Spinal cord (tissue), 10 donors: Measurements from ENCODE around the gene THAP12. TPM values are rescaled to one million over a fixed set of nuclear protein-coding genes. Genes with fewer than 3 reads are reported as not detected.
"Not testable (repeated sequence)": the region's sequence is repeated elsewhere in the genome, so short reads cannot be mapped to it uniquely, and the experiment has no call there.

Source experiments
- DNase-seq, 6 donors: peaks; one replicate each; pipeline versions ENCODE4 v3.0.0 to v3.0.0-alpha.2; 2013 to 2015; ENCODE audit warnings: low spot score in 6 of 6, low read depth in 4 of 6
- H3K27ac ChIP-seq: one replicate; pipeline ENCODE4 v1.5.1; 2013; ENCODE audit warnings: low read depth, low read length, control low read depth
- H3K27me3 ChIP-seq: one replicate; pipeline ENCODE4 v1.6.1; 2013; ENCODE audit warnings: low read length; ENCODE audit not compliant: control insufficient read depth, insufficient read depth
- H3K36me3 ChIP-seq: one replicate; pipeline ENCODE4 v1.6.1; 2013; ENCODE audit warnings: low read length; ENCODE audit not compliant: control insufficient read depth, insufficient read depth
- H3K4me1 ChIP-seq: one replicate; pipeline ENCODE4 v1.6.1; 2013; ENCODE audit warnings: low read length; ENCODE audit not compliant: control insufficient read depth, insufficient read depth
- H3K4me3 ChIP-seq: one replicate; pipeline ENCODE4 v1.5.1; 2013; ENCODE audit warnings: low read depth, low read length, control low read depth
- H3K9me3 ChIP-seq: one replicate; pipeline ENCODE4 v1.6.1; 2013; ENCODE audit warnings: low read length; ENCODE audit not compliant: control insufficient read depth, insufficient read depth
- WGBS: methylation state at CpG from one replicate; pipeline ENCODE4 v1.1.5; 2013; ENCODE audit warnings: missing lambda C conversion rate; ENCODE audit not compliant: insufficient coverage; 5-methylcytosine and 5-hydroxymethylcytosine counted together
- polyA plus RNA-seq, 2 donors: library from polyadenylated mRNA; unstranded; fragments of 120-200 nt; gene quantifications; one replicate each; pipeline ENCODE4 v1.2.1, GENCODE V29; 2013; ENCODE audit not compliant: insufficient read length in 2 of 2
- total RNA-seq, 2 donors: library from RNA; depleted of rRNA in 1 of 2; stranded (reverse); fragments of 120-200 nt in 1 of 2; fragments of >200 nt in 1 of 2; gene quantifications; one replicate each; pipeline versions ENCODE4 v1.2.3 to v1.2.4, GENCODE V29; 2013 to 2014
- donor health status: healthy.

The THAP12 gene
- total and polyA plus RNA-seq, 4 donors: 44.1 to 68.4 (median 63.2) TPM

GRCh38 chr11:76406359-76406758 is 25.4 kb upstream of the THAP12 start:
- Histone ChIP-seq H3K9me3 (no peaks in the 10 kb centered on the region), H3K27me3 (no peaks in the 10 kb centered on the region), H3K27ac (no peak overlapping the region), H3K4me3 (no peak overlapping the region), H3K4me1 (peaks cover 4% of the 10 kb centered on the region), H3K36me3 (no peaks in the 10 kb centered on the region)
- 93% methylated on average over 3 of the region's 4 CpGs for WGBS
- no peak for DNase-seq

GRCh38 chr11:76401484-76401883 is 20.6 kb upstream of the THAP12 start:
- WGBS: 85% methylated on average over 6 of the region's 8 CpGs
- not testable (repeated sequence) for H3K4me3 ChIP-seq, H3K9me3 ChIP-seq, H3K4me1 ChIP-seq, H3K27me3 ChIP-seq, H3K36me3 ChIP-seq, H3K27ac ChIP-seq, DNase-seq

- Histone ChIP-seq H3K27me3 (no peaks in the 10 kb centered on the region), H3K4me1 (no peaks in the 10 kb centered on the region), H3K27ac (no peak overlapping the region), H3K4me3 (no peak overlapping the region), H3K36me3 (no peaks in the 10 kb centered on the region), H3K9me3 (no peaks in the 10 kb centered on the region)
- no peak for DNase-seq
- WGBS: no CpG with 5 or more reads among the region's 1 CpG
These were observed 20.0 kb upstream of the THAP12 start for GRCh38 chr11:76400967-76401366.

- DNase-seq: no peak
- H3K27me3 ChIP-seq: no peaks in the 10 kb centered on the region
- H3K27ac ChIP-seq: no peak overlapping the region
- H3K36me3 ChIP-seq: no peaks in the 10 kb centered on the region
- H3K4me1 ChIP-seq: no peaks in the 10 kb centered on the region
- H3K4me3 ChIP-seq: no peak overlapping the region
- H3K9me3 ChIP-seq: no peaks in the 10 kb centered on the region
- WGBS: no CpG with 5 or more reads among the region's 3 CpGs
These were observed 16.5 kb upstream of the THAP12 start for GRCh38 chr11:76397383-76397782.

- H3K4me3 ChIP-seq: no peak overlapping the region
- no CpG with 5 or more reads among the region's 1 CpG for WGBS
These were observed 14.4 kb upstream of the THAP12 start for GRCh38 chr11:76395296-76395695.

GRCh38 chr11:76394411-76394810 is 13.5 kb upstream of the THAP12 start:
- H3K36me3 ChIP-seq: no peaks in the 10 kb centered on the region
- H3K4me3 ChIP-seq: no peak overlapping the region
- H3K4me1 ChIP-seq: peaks cover 5% of the 10 kb centered on the region
- no peak overlapping the region for H3K27ac ChIP-seq
- no peaks in the 10 kb centered on the region for H3K9me3 ChIP-seq
- no peak for DNase-seq
- no peaks in the 10 kb centered on the region for H3K27me3 ChIP-seq

More at GRCh38 chr11:76395296-76395695, 14.4 kb upstream of the THAP12 start:
- Histone ChIP-seq H3K4me1 (peaks cover 5% of the 10 kb centered on the region), H3K27me3 (no peaks in the 10 kb centered on the region), H3K27ac (no peak overlapping the region), H3K36me3 (no peaks in the 10 kb centered on the region), H3K9me3 (no peaks in the 10 kb centered on the region)
- no peak for DNase-seq

- Histone ChIP-seq H3K27me3 (no peaks in the 10 kb centered on the region), H3K4me1 (peaks cover 5% of the 10 kb centered on the region), H3K36me3 (no peaks in the 10 kb centered on the region), H3K27ac (no peak overlapping the region), H3K4me3 (no peak overlapping the region), H3K9me3 (no peaks in the 10 kb centered on the region)
- DNase-seq: no peak
- no CpG with 5 or more reads among the region's 1 CpG for WGBS
These were observed 11.9 kb upstream of the THAP12 start for GRCh38 chr11:76392870-76393269.

- Histone ChIP-seq H3K36me3 (no peaks in the 10 kb centered on the region), H3K27me3 (no peaks in the 10 kb centered on the region), H3K9me3 (no peaks in the 10 kb centered on the region), H3K4me3 (no peak overlapping the region), H3K27ac (no peak overlapping the region), H3K4me1 (peaks cover 5% of the 10 kb centered on the region)
- DNase-seq: no peak
- 89% methylated on average over 2 of the region's 7 CpGs for whole genome bisulfite sequencing
These were observed 11.0 kb upstream of the THAP12 start for GRCh38 chr11:76391811-76392475.

DNA sequence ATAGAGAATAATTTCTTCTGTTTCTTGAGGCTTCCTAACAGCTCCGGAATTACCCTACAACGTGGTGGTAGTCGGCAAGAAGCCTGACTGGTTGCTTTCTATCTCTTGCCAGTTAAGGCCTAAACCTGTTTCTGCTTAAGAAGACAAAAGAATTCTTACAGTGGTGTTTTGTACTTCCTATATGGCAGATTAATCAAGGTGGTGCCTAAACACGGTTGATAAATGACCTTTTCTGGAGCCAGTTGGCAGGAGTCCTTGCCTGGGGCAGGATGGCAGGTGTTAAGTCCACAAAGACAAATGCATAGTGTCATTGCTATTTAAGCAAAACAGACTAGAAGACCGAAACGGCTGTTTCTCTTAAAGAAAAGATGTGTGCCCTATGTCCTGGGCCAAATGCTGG is 10.1 kb upstream of the THAP12 start:
- 11% methylated on average over 5 of the region's 6 CpGs for WGBS
- H3K27ac ChIP-seq: no peak overlapping the region

GRCh38 chr11:76388408-76388807 is 7.5 kb upstream of the THAP12 start:
- no CpG with 5 or more reads among the region's 2 CpGs for WGBS

More for the DNA sequence above, 10.1 kb upstream of the THAP12 start:
- peaks cover 5% of the 10 kb centered on the region for H3K4me1 ChIP-seq
- H3K27me3 ChIP-seq: no peaks in the 10 kb centered on the region
- no peaks in the 10 kb centered on the region for H3K36me3 ChIP-seq
- no peak overlapping the region for H3K4me3 ChIP-seq
- H3K9me3 ChIP-seq: no peaks in the 10 kb centered on the region
- DNase-seq: peak in 2 of 6 donors; percentile 30 to 70

More at GRCh38 chr11:76388408-76388807, 7.5 kb upstream of the THAP12 start:
- no peaks in the 10 kb centered on the region for H3K9me3 ChIP-seq
- peak in 1 of 6 donors; percentile 19 for DNase-seq
- H3K27ac ChIP-seq: no peak overlapping the region
- H3K36me3 ChIP-seq: no peaks in the 10 kb centered on the region
- H3K27me3 ChIP-seq: no peaks in the 10 kb centered on the region
- H3K4me3 ChIP-seq: no peak overlapping the region
- peaks cover 9% of the 10 kb centered on the region for H3K4me1 ChIP-seq
